Neural progenitor cell (in vitro differentiated cells): ENCODE data around the gene FBXL15. TPM values are rescaled to one million over a fixed set of nuclear protein-coding genes. Genes with fewer than 3 reads are reported as not detected.

Source experiments
- DNase-seq: peaks from one replicate; pipeline ENCODE4 v3.0.0-alpha.2; 2016; ENCODE audit warnings: low spot score
- H2AFZ ChIP-seq: fragments of 200-600 bp; sonication (generic); replicated peaks from 2 replicates; pipeline ENCODE4 v1.6.1; 2016; ENCODE audit warnings: antibody characterized with exemption
- H3F3A ChIP-seq: fragments of 200-600 bp; sonication (generic); 2 replicates; pipeline ENCODE4 v1.6.1; 2016; ENCODE audit warnings: antibody characterized with exemption, low read depth
- H3K27ac ChIP-seq: fragments of 200-600 bp; sonication (generic); 2 replicates; pipeline ENCODE4 v1.5.1; 2016; ENCODE audit warnings: mild to moderate bottlenecking
- H3K27me3 ChIP-seq: fragments of 200-600 bp; sonication (generic); 2 replicates; pipeline ENCODE4 v1.6.1; 2016; ENCODE audit warnings: mild to moderate bottlenecking, moderate library complexity
- H3K36me3 ChIP-seq: fragments of 200-600 bp; sonication (generic); 2 replicates; pipeline ENCODE4 v1.5.1; 2016
- H3K4me1 ChIP-seq: fragments of 200-600 bp; sonication (generic); 2 replicates; pipeline ENCODE4 v1.6.1; 2016; ENCODE audit warnings: mixed run types
- H3K4me2 ChIP-seq: fragments of 200-600 bp; sonication (generic); 2 replicates; pipeline ENCODE4 v1.6.1; 2016
- H3K4me3 ChIP-seq: fragments of 200-600 bp; sonication (generic); 2 replicates; pipeline ENCODE4 v1.5.1; 2016
- H3K79me2 ChIP-seq: fragments of 200-600 bp; sonication (generic); 2 replicates; pipeline ENCODE4 v1.6.1; 2016; ENCODE audit warnings: low read depth
- H3K9ac ChIP-seq: fragments of 200-600 bp; sonication (generic); 2 replicates; pipeline ENCODE4 v1.6.1; 2016
- H3K9me3 ChIP-seq: fragments of 200-600 bp; sonication (generic); 2 replicates; pipeline ENCODE4 v1.5.1; 2016; ENCODE audit warnings: low read depth
- H4K20me1 ChIP-seq: fragments of 200-600 bp; sonication (generic); 2 replicates; pipeline ENCODE4 v1.6.1; 2016; ENCODE audit warnings: low read depth
- H3K27ac Mint-ChIP-seq: 3 replicates; pipeline ENCODE4 v1.8.0; 2021; ENCODE audit warnings: mixed read lengths
- H3K27me3 Mint-ChIP-seq: 2 replicates; pipeline ENCODE4 v1.8.0; 2022; ENCODE audit warnings: low read depth, mild to moderate bottlenecking, inconsistent platforms, moderate library complexity, mixed read lengths; ENCODE audit not compliant: insufficient read depth
- H3K36me3 Mint-ChIP-seq: 3 replicates; pipeline ENCODE4 v1.8.0; 2021; ENCODE audit warnings: mixed read lengths
- H3K4me1 Mint-ChIP-seq: 3 replicates; pipeline ENCODE4 v1.8.0; 2021; ENCODE audit warnings: mixed read lengths
- H3K4me3 Mint-ChIP-seq: 3 replicates; pipeline ENCODE4 v1.8.0; 2021; ENCODE audit warnings: mild to moderate bottlenecking, moderate library complexity, mixed read lengths
- H3K9me3 Mint-ChIP-seq: 3 replicates; pipeline ENCODE4 v1.8.0; 2020; ENCODE audit warnings: mixed read lengths
- CTCF ChIP-seq: fragments of 200-600 bp; sonication (generic); IDR thresholded peaks from 2 replicates; pipeline ENCODE4 v1.5.1; 2017; ENCODE audit warnings: antibody characterized with exemption, mild to moderate bottlenecking
- EZH2 ChIP-seq: fragments of 200-600 bp; sonication (generic); IDR thresholded peaks from 2 replicates; pipeline ENCODE4 v1.6.1; 2017; ENCODE audit warnings: antibody characterized with exemption, mild to moderate bottlenecking, moderate library complexity
- EZH2phosphoT487 ChIP-seq: fragments of 200-600 bp; sonication (generic); IDR thresholded peaks from 2 replicates; pipeline ENCODE4 v1.6.1; 2017; ENCODE audit warnings: antibody characterized with exemption
- total RNA-seq: library from RNA; depleted of rRNA; stranded (reverse); fragments of >200 nt; gene quantifications from 2 replicates; pipeline ENCODE4 v1.2.3, GENCODE V29; 2015; ENCODE audit warnings: low replicate concordance

The FBXL15 gene
- total RNA-seq, 1 donor from 2014 or later: 4.4 TPM

DNA sequence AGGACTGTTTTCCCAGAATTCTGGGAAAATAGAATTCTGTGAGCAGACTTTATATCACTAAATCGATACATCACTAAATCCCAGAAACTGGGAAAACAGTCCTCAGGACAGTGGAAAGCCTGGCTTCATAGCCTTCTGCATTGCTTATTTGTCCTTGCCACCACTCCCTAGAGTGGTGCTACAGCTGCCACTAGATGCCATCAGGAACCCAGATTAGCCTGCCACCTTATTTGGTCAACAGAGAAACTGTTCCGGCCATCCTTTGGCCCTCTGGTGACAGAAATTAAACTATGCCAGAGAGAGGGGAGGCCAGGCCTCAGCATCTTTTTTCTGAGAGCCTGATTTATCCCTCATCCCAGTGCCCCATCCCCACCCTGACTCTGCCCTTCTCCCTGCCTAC lies 44.8 kb upstream of the FBXL15 start:
- no peak overlapping the region for H3K27ac ChIP-seq
- H3K27ac Mint-ChIP-seq: peak overlapping the region; percentile 73
- peaks cover 6% of the 10 kb centered on the region for H3K9me3 Mint-ChIP-seq
- no peak overlapping the region for H3K4me2 ChIP-seq
- peaks cover 4% of the 10 kb centered on the region for H3K36me3 ChIP-seq
- H3K27me3 ChIP-seq: no peaks in the 10 kb centered on the region
- H2AFZ ChIP-seq: no peak overlapping the region
- H3K4me1 Mint-ChIP-seq: no peaks in the 10 kb centered on the region
- no peaks in the 10 kb centered on the region for H3K9me3 ChIP-seq
- peaks cover 27% of the 10 kb centered on the region for H3K36me3 Mint-ChIP-seq
- H3K27me3 Mint-ChIP-seq: peaks cover 2% of the 10 kb centered on the region
- peaks cover 3% of the 10 kb centered on the region for H3F3A ChIP-seq
- H3K9ac ChIP-seq: no peak overlapping the region
- H3K4me3 Mint-ChIP-seq: no peak overlapping the region
- no peak for TF ChIP-seq CTCF
- no peak for TF ChIP-seq EZH2
- TF ChIP-seq EZH2phosphoT487: no peak
- H4K20me1 ChIP-seq: no peaks in the 10 kb centered on the region
- H3K4me1 ChIP-seq: no peaks in the 10 kb centered on the region
- H3K79me2 ChIP-seq: no peaks in the 10 kb centered on the region
- DNase-seq: no peak
- H3K4me3 ChIP-seq: no peak overlapping the region

DNA sequence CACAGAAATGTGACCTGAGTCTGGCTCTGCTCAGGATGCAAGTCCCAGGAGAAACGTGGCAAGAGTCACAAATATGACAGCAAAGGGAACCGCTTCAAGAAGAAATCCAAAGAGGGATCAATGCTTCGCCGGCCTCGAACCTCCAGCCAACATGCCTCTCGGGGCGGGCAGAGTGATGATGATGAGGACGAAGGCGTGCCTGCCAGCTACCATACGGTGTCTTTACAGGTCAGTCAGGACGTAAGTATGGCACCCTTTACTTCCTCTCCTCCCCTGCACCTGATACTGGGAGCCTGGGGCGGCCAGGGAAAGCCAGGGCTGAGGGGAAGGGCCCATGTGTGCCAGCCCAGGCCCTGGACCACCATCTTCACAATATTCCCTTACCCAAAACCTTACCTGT lies 43.7 kb upstream of the FBXL15 start:
- no peaks in the 10 kb centered on the region for H3K27me3 ChIP-seq
- no peaks in the 10 kb centered on the region for H3K4me1 ChIP-seq
- H4K20me1 ChIP-seq: no peaks in the 10 kb centered on the region
- H3K27ac ChIP-seq: no peak overlapping the region
- H2AFZ ChIP-seq: no peak overlapping the region
- H3K4me3 Mint-ChIP-seq: no peak overlapping the region
- H3K36me3 ChIP-seq: no peaks in the 10 kb centered on the region
- no peaks in the 10 kb centered on the region for H3K4me1 Mint-ChIP-seq
- DNase-seq: no peak
- no peak overlapping the region for H3K27ac Mint-ChIP-seq
- H3K4me2 ChIP-seq: no peak overlapping the region
- peaks cover 25% of the 10 kb centered on the region for H3K36me3 Mint-ChIP-seq
- no peak overlapping the region for H3K4me3 ChIP-seq
- H3K9ac ChIP-seq: no peak overlapping the region
- H3F3A ChIP-seq: peaks cover 3% of the 10 kb centered on the region
- peaks cover 2% of the 10 kb centered on the region for H3K27me3 Mint-ChIP-seq
- H3K79me2 ChIP-seq: no peaks in the 10 kb centered on the region
- H3K9me3 ChIP-seq: no peaks in the 10 kb centered on the region
- TF ChIP-seq EZH2phosphoT487 (no peak), EZH2 (no peak), CTCF (no peak)
- H3K9me3 Mint-ChIP-seq: no peaks in the 10 kb centered on the region

DNA sequence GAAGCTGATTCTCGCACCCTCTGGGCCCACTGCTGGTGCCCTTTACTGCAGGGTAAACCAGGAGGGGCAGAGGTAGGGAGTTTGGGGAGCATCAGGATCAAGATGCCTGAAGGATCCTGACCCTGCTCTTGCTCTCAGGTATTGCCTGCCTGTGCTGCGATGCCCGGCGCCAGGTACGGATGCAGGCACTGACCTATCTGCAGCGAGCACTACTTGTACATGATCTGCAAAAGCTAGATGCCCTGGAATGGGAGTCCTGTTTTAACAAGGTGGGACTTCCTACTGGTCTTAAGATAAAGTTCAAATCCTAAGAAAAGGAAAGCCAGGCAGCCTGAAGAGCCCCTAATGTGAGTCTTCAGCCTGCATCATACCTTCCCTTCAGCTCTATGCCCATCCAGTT lies 41.3 kb upstream of the FBXL15 start:
- Histone ChIP-seq H3K4me2 (no peak overlapping the region), H3K4me1 (no peaks in the 10 kb centered on the region), H3K9me3 (no peaks in the 10 kb centered on the region), H3K79me2 (no peaks in the 10 kb centered on the region), H4K20me1 (no peaks in the 10 kb centered on the region), H3F3A (peaks cover 6% of the 10 kb centered on the region), H3K4me3 (no peak overlapping the region), H3K36me3 (no peaks in the 10 kb centered on the region), H3K27me3 (no peaks in the 10 kb centered on the region), H3K27ac (no peak overlapping the region), H2AFZ (no peak overlapping the region), H3K9ac (no peak overlapping the region)
- Mint-ChIP-seq H3K4me1 (no peaks in the 10 kb centered on the region), H3K9me3 (no peaks in the 10 kb centered on the region), H3K4me3 (no peak overlapping the region), H3K36me3 (peaks cover 26% of the 10 kb centered on the region), H3K27me3 (peaks cover 4% of the 10 kb centered on the region), H3K27ac (no peak overlapping the region)
- DNase-seq: no peak
- no peak for TF ChIP-seq EZH2

GRCh38 chr10:102381983-102382382 lies 38.7 kb upstream of the FBXL15 start:
- no peak overlapping the region for H2AFZ ChIP-seq
- DNase-seq: no peak
- Mint-ChIP-seq H3K27me3 (peaks cover 2% of the 10 kb centered on the region), H3K36me3 (peaks cover 20% of the 10 kb centered on the region), H3K4me1 (no peaks in the 10 kb centered on the region), H3K27ac (no peak overlapping the region), H3K9me3 (no peaks in the 10 kb centered on the region), H3K4me3 (no peak overlapping the region)
- no peaks in the 10 kb centered on the region for H3K36me3 ChIP-seq
- no peak overlapping the region for H3K27ac ChIP-seq
- TF ChIP-seq EZH2phosphoT487: no peak
- TF ChIP-seq EZH2: no peak
- TF ChIP-seq CTCF: no peak
- H3K9me3 ChIP-seq: no peaks in the 10 kb centered on the region
- H3K27me3 ChIP-seq: peaks cover 26% of the 10 kb centered on the region
- H3K79me2 ChIP-seq: no peaks in the 10 kb centered on the region
- no peaks in the 10 kb centered on the region for H3K4me1 ChIP-seq
- H3K9ac ChIP-seq: no peak overlapping the region
- H4K20me1 ChIP-seq: no peaks in the 10 kb centered on the region
- no peak overlapping the region for H3K4me3 ChIP-seq
- peaks cover 3% of the 10 kb centered on the region for H3F3A ChIP-seq
- H3K4me2 ChIP-seq: no peak overlapping the region
